GM23338 (cell line): ENCODE data around the gene PRSS36.

Experiments used
- CREB1 ChIP-seq: fragments of 250-450 bp; sonication (Bioruptor Pico); IDR thresholded peaks from 2 replicates; pipeline ENCODE4 v1.5.0; 2020; ENCODE audit warnings: low read depth, mild to moderate bottlenecking, moderate library complexity
- CTCF ChIP-seq, 2 experiments: fragments of 200-600 bp in 1 of 2; sonication (generic) in 1 of 2; conservative IDR thresholded peaks; 2 replicates each; pipeline versions ENCODE4 v1.5.1 to v1.6.1; 2016 to 2017; ENCODE audit warnings: antibody characterized with exemption in 2 of 2, low read depth in 2 of 2, mild to moderate bottlenecking in 2 of 2, moderate library complexity in 1 of 2
- EZH2 ChIP-seq: fragments of 200-600 bp; sonication (generic); IDR thresholded peaks from one replicate; pipeline ENCODE4 v1.8.0; 2017; ENCODE audit warnings: antibody characterized with exemption, mild to moderate bottlenecking, low read depth; ENCODE audit not compliant: unreplicated experiment
- EZH2phosphoT487 ChIP-seq: fragments of 200-600 bp; sonication (generic); IDR thresholded peaks from one replicate; pipeline ENCODE4 v1.8.1; 2018; ENCODE audit warnings: antibody characterized with exemption; ENCODE audit not compliant: unreplicated experiment
- JUNB ChIP-seq: IDR thresholded peaks from one replicate; pipeline ENCODE4 v1.6.1; 2016; ENCODE audit warnings: antibody characterized with exemption; ENCODE audit not compliant: unreplicated experiment
- NANOG ChIP-seq: IDR thresholded peaks from 2 replicates; pipeline ENCODE4 v1.6.1; 2016; ENCODE audit warnings: antibody characterized with exemption, borderline replicate concordance
- POLR2AphosphoS5 ChIP-seq: IDR thresholded peaks from 2 replicates; pipeline ENCODE4 v1.6.1; 2016; ENCODE audit warnings: antibody characterized with exemption, low read depth
- REST ChIP-seq: IDR thresholded peaks from one replicate; pipeline ENCODE4 v1.6.1; 2018; ENCODE audit warnings: antibody characterized with exemption; ENCODE audit not compliant: unreplicated experiment
- ZNF114 ChIP-seq: fragments of 250-450 bp; sonication (Bioruptor Pico); IDR thresholded peaks from 2 replicates; pipeline ENCODE4 v1.5.0; 2020; ENCODE audit warnings: mild to moderate bottlenecking, moderate library complexity
- ZNF331 ChIP-seq: fragments of 250-450 bp; sonication (Bioruptor Pico); IDR thresholded peaks from 2 replicates; pipeline ENCODE4 v1.5.0; 2020; ENCODE audit warnings: low read depth, mild to moderate bottlenecking, moderate library complexity
- ZNF462 ChIP-seq: fragments of 250-450 bp; sonication (Bioruptor Pico); IDR thresholded peaks from 2 replicates; pipeline ENCODE4 v1.5.0; 2020; ENCODE audit warnings: mild to moderate bottlenecking, moderate library complexity

- TF ChIP-seq CTCF (conservative IDR thresholded peaks at IDR 0.05; ENCODE audit: low read depth in 2 of 2) (no peak), EZH2 (no peak), REST (no peak), EZH2phosphoT487 (no peak), POLR2AphosphoS5 (no peak; the same call in 1 of the 2 replicates), JUNB (no peak), CREB1 (no peak), NANOG (no peak), ZNF331 (CRISPR knock-in tag) (no peak), ZNF114 (CRISPR knock-in tag) (no peak), ZNF462 (CRISPR knock-in tag) (no peak)
These were observed 37.3 kb upstream of the PRSS36 start for GRCh38 chr16:31186930-31187807.
